HepG2 (cell line): ENCODE data around the gene IFNK. TPM values are rescaled to one million over a fixed set of nuclear protein-coding genes. Genes with fewer than 3 reads are reported as not detected.

Experiments
- ATAC-seq: fragments of 200-7000 bp; cut with Tn5 transposase; 3 replicates; pipeline ENCODE4 v1.9.1; 2020; ENCODE audit warnings: mild to moderate bottlenecking, moderate library complexity
- BruUV-seq: library from RNA; stranded (reverse); fragments of 400-500 nt; replicated peaks from 2 replicates; lab custom pipeline; 2021; lab: Mats Ljungman, UMichigan
- CTCF ChIA-PET: fragments of 300-600 bp; formaldehyde crosslinking; extraction: SDS; loops from one replicate; lab custom pipeline; 2021; ENCODE audit warnings: low total read pairs, inconsistent platforms, low intra/inter-chr PET ratio; lab: Yijun Ruan, JAX
- POLR2A ChIA-PET: fragments of 350-600 bp; sonication (Branson Sonifier 250); formaldehyde crosslinking; loops from one replicate; lab custom pipeline; 2020; ENCODE audit warnings: antibody characterized with exemption, inconsistent platforms; lab: Yijun Ruan, JAX
- DNase-seq: peaks from one replicate; pipeline ENCODE4 v3.0.0-alpha.2; 2015; ENCODE audit warnings: low spot score
- FAIRE-seq: peaks from 3 replicates; lab custom pipeline; 2011; peaks lifted over from hg19 to GRCh38; lab: Jason Lieb, UNC
- H2AFZ ChIP-seq: one replicate; pipeline ENCODE4 v1.6.1; 2011; ENCODE audit warnings: low read length, inconsistent platforms
- H3K27ac ChIP-seq: fragments of 300-600 bp; 3 replicates; pipeline ENCODE4 v1.8.0; 2011; ENCODE audit warnings: mixed run types, mild to moderate bottlenecking, mixed read lengths, low read length, inconsistent platforms; ENCODE audit not compliant: insufficient read depth; ENCODE audit errors: extremely low read length
- H3K27me3 ChIP-seq, 2 experiments: fragments of 200-600 bp in 1 of 2; 2 replicates in 1 of 2; 3 replicates in 1 of 2; pipeline versions ENCODE4 v1.6.0 to v1.8.0; 2011; ENCODE audit warnings: low read length in 2 of 2, mild to moderate bottlenecking in 2 of 2, moderate library complexity in 2 of 2, inconsistent platforms in 1 of 2; ENCODE audit not compliant: insufficient read depth in 2 of 2, control insufficient read depth in 1 of 2
- H3K36me3 ChIP-seq, 2 experiments: fragments of 200-600 bp in 1 of 2; replicated peaks in 1 of 2; 2 replicates in 1 of 2; 3 replicates in 1 of 2; pipeline versions ENCODE4 v1.5.1 to v1.8.0; 2011; ENCODE audit warnings: low read length in 2 of 2, inconsistent platforms in 1 of 2; ENCODE audit not compliant: insufficient read depth in 2 of 2, control insufficient read depth in 1 of 2
- H3K4me1 ChIP-seq: 2 replicates; pipeline ENCODE4 v1.5.1; 2012; ENCODE audit warnings: low read length, inconsistent platforms; ENCODE audit not compliant: insufficient read depth
- H3K4me2 ChIP-seq: 2 replicates; pipeline ENCODE4 v1.6.0; 2011; ENCODE audit warnings: low read depth, low read length, inconsistent platforms
- H3K4me3 ChIP-seq, 3 experiments: fragments of 200-600 bp in 1 of 3; sonication (generic), shearing (Covaris generic) in 1 of 3; replicated peaks in 1 of 3; 2 replicates each; pipeline ENCODE4 v1.5.1; 2011 to 2016; ENCODE audit warnings: low read length in 3 of 3, inconsistent platforms in 2 of 3, low read depth in 2 of 3, mild to moderate bottlenecking in 2 of 3, control low read depth in 1 of 3, mixed read lengths in 1 of 3; ENCODE audit not compliant: insufficient read depth in 1 of 3
- H3K79me2 ChIP-seq: one replicate; pipeline ENCODE4 v1.6.1; 2011; ENCODE audit warnings: low read length, inconsistent platforms; ENCODE audit not compliant: insufficient read depth
- H3K9ac ChIP-seq: 2 replicates; pipeline ENCODE4 v1.6.0; 2011; ENCODE audit warnings: mild to moderate bottlenecking, low read depth, low read length, inconsistent platforms; ENCODE audit not compliant: insufficient read depth
- H3K9me3 ChIP-seq: 2 replicates; pipeline ENCODE4 v1.5.1; 2012; ENCODE audit warnings: mild to moderate bottlenecking, low read length
- H4K20me1 ChIP-seq: 2 replicates; pipeline ENCODE4 v1.6.0; 2011; ENCODE audit warnings: inconsistent platforms, mild to moderate bottlenecking, low read length, moderate library complexity; ENCODE audit not compliant: insufficient read depth
- TEAD3 ChIP-seq: optimal IDR thresholded peaks from 2 replicates; pipeline ENCODE3; 2016; ENCODE audit warnings: borderline replicate concordance
- ZNF124 ChIP-seq: sonication (generic); formaldehyde crosslinking; IDR thresholded peaks from 2 replicates; pipeline ENCODE4 v1.4.0; 2020; ENCODE audit warnings: missing genetic modification reagents
- ZNF549 ChIP-seq: sonication (generic); formaldehyde crosslinking; IDR thresholded peaks from 2 replicates; pipeline ENCODE4 v1.5.0; 2020; ENCODE audit warnings: missing genetic modification reagents
- ZSCAN25 ChIP-seq: sonication (generic); formaldehyde crosslinking; IDR thresholded peaks from 2 replicates; pipeline ENCODE4 v1.8.0; 2022; ENCODE audit warnings: mild to moderate bottlenecking, missing genetic modification reagents
- WGBS: methylation state at CpG from one replicate; pipeline ENCODE4 v1.1.6; 2017; ENCODE audit warnings: low lambda C conversion rate; 5-methylcytosine and 5-hydroxymethylcytosine counted together
- in situ Hi-C: cut with HindIII; loops from 2 replicates; pipeline ENCODE4 v1.10.0; 2017; ENCODE audit warnings: low pct_unique_long_range_greater_than_20kb; ENCODE audit not compliant: extremely low pct_ligation_motif_present
- intact Hi-C: fragments of 100-400 bp; cut with micrococcal nuclease; formaldehyde crosslinking; loops from one replicate; pipeline ENCODE4 v1.10.0; 2022; ENCODE audit not compliant: unreplicated experiment
- polyA plus RNA-seq, 8 experiments: library from polyadenylated mRNA; depleted of rRNA in 3 of 8; stranded (reverse) in 7 of 8; unstranded in 1 of 8; fragments of >200 nt; fragmentation: Illumina TruSeq in 4 of 8; extraction: Trizol in 4 of 8; gene quantifications; 2 replicates each; pipeline versions ENCODE4 v1.2.1 to v1.2.3, GENCODE V29; 2011 to 2016; ENCODE audit warnings: low read depth in 4 of 8, missing spikeins in 1 of 8, mixed read lengths in 1 of 8; ENCODE audit not compliant: insufficient read depth in 1 of 8
- total RNA-seq, 5 experiments: library from RNA; depleted of rRNA; stranded (reverse); fragments of >200 nt; fragmentation: Illumina TruSeq; extraction: Trizol; gene quantifications; 2 replicates each; pipeline ENCODE4 v1.2.3, GENCODE V29; 2016; ENCODE audit warnings: low read depth in 1 of 5
- TF ChIP-seq, protein P1 (sequence below), 2 experiments: IDR thresholded peaks; 2 replicates each; pipeline ENCODE4 v1.6.1; 2011 to 2012; ENCODE audit warnings: low read length in 2 of 2, borderline replicate concordance in 1 of 2, low read depth in 1 of 2, mild to moderate bottlenecking in 1 of 2, moderate library complexity in 1 of 2

The IFNK gene
- total and polyA plus RNA-seq, 2 of the 13 experiments (the other 11 are each of a cell fraction or from before 2014, with no cell fraction given): not detected

DNA sequence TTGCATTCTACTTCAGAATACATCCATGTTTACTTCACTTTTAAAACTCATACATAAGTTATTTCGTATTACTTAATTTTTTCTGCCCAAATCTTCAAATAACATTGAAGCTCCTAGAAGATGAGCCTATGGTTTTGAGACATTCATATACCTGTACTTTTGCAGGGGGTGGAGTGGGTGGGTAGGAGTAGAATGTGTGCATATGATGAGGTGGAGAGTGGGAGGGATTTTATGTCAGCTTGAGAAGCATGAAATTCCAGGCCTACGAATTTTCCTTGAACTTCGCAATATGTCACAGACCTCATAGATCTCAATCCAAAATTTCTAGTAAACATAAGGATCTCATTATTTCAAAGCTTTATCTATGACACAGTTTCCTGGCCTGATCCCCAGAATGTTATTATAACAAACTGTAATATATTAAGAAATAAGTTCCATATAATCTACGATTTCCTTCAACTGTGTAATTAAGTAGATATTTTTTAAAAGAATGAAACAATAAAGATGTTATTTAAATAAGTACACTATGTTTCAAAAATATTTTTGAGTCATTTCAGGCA lies 25.2 kb downstream of the IFNK start:
- in situ Hi-C loops: no loop called here
- no TSS peak for BruUV-seq
- CTCF ChIA-PET: interaction anchor here (2.2 kb wide), 1 partner anchor 216 kb away, joined by 21 read pairs; no protein-coding TSS in a partner anchor

More for the DNA sequence above, 25.2 kb downstream of the IFNK start:
- DNase-seq: no peak
- intact Hi-C loops: loop anchor here (5.0 kb wide), 1 partner anchor 302 kb away; no protein-coding TSS in a partner anchor
- Histone ChIP-seq H3K27ac (no peak overlapping the region), H2AFZ (no peak overlapping the region), H3K79me2 (no peaks in the 10 kb centered on the region), H3K9ac (no peak overlapping the region), H3K4me2 (no peak overlapping the region), H3K4me3 (no peak overlapping the region), H3K4me1 (no peaks in the 10 kb centered on the region), H3K27me3 (no peaks in the 10 kb centered on the region), H4K20me1 (no peaks in the 10 kb centered on the region), H3K36me3 (no peaks in the 10 kb centered on the region), H3K9me3 (no peaks in the 10 kb centered on the region)
- no peak for FAIRE-seq
- no peak for ATAC-seq
- POLR2A ChIA-PET: no interaction called here
- TF ChIP-seq ZNF549 (CRISPR knock-in tag) (no peak), TEAD3 (CRISPR knock-in tag) (no peak), ZNF124 (CRISPR knock-in tag) (no peak), ZSCAN25 (CRISPR knock-in tag) (no peak)
- TF ChIP-seq, protein P1, sequence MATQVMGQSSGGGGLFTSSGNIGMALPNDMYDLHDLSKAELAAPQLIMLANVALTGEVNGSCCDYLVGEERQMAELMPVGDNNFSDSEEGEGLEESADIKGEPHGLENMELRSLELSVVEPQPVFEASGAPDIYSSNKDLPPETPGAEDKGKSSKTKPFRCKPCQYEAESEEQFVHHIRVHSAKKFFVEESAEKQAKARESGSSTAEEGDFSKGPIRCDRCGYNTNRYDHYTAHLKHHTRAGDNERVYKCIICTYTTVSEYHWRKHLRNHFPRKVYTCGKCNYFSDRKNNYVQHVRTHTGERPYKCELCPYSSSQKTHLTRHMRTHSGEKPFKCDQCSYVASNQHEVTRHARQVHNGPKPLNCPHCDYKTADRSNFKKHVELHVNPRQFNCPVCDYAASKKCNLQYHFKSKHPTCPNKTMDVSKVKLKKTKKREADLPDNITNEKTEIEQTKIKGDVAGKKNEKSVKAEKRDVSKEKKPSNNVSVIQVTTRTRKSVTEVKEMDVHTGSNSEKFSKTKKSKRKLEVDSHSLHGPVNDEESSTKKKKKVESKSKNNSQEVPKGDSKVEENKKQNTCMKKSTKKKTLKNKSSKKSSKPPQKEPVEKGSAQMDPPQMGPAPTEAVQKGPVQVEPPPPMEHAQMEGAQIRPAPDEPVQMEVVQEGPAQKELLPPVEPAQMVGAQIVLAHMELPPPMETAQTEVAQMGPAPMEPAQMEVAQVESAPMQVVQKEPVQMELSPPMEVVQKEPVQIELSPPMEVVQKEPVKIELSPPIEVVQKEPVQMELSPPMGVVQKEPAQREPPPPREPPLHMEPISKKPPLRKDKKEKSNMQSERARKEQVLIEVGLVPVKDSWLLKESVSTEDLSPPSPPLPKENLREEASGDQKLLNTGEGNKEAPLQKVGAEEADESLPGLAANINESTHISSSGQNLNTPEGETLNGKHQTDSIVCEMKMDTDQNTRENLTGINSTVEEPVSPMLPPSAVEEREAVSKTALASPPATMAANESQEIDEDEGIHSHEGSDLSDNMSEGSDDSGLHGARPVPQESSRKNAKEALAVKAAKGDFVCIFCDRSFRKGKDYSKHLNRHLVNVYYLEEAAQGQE (IDR thresholded peaks at IDR 0.05; ENCODE audit: borderline replicate concordance in 1 of 2, low read depth in 1 of 2, low read length in 2 of 2): no peak
- 98% methylated on average over 4 of the region's 4 CpGs for WGBS
